GM06990 (cell line): ENCODE results near the gene MGME1.
A peak's percentile ranks its signal among the peaks of the same experiment; 100 is the strongest.

Experiments
- DNase-seq: peaks from one replicate; pipeline ENCODE4 v3.0.0-alpha.2; 2011; ENCODE audit not compliant: insufficient read length; ENCODE audit errors: extremely low read depth
- H3K27me3 ChIP-seq: replicated peaks from 2 replicates; pipeline ENCODE4 v1.6.0; 2011; ENCODE audit warnings: low read length; ENCODE audit not compliant: control insufficient read depth, insufficient read depth
- H3K36me3 ChIP-seq: 2 replicates; pipeline ENCODE4 v1.5.1; 2011; ENCODE audit warnings: low read length; ENCODE audit not compliant: control insufficient read depth, insufficient read depth
- H3K4me3 ChIP-seq: replicated peaks from 2 replicates; pipeline ENCODE4 v1.5.1; 2011; ENCODE audit warnings: low read depth, mild to moderate bottlenecking, control low read depth, low read length
- TF ChIP-seq, protein P1 (sequence below): IDR thresholded peaks from 2 replicates; pipeline ENCODE4 v1.5.1; 2011; ENCODE audit warnings: low read length, control low read depth, mild to moderate bottlenecking, inconsistent platforms; ENCODE audit not compliant: insufficient read depth, poor library complexity, severe bottlenecking

The MGME1 gene

DNA sequence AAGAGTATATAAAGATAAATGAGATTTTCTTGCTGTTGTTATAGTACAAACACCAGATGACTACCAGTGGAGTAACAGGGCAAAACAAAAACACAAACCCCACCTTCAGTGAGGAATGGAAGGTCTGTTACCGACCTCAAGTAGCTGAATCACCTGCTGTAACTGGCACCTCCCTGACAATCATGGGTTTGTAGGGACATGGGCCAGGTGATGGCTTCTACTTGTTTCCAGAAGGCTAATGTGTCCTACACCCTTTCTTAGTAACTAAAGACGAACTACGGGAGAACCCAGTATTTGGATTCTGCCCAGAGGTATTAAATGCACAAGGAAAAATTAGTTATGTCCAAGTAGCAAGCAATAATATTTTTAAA, 27.0 kb upstream of the MGME1 start:
- H3K4me3 ChIP-seq, result no peak overlapping the region
- no peak for DNase-seq
- TF ChIP-seq, protein P1, sequence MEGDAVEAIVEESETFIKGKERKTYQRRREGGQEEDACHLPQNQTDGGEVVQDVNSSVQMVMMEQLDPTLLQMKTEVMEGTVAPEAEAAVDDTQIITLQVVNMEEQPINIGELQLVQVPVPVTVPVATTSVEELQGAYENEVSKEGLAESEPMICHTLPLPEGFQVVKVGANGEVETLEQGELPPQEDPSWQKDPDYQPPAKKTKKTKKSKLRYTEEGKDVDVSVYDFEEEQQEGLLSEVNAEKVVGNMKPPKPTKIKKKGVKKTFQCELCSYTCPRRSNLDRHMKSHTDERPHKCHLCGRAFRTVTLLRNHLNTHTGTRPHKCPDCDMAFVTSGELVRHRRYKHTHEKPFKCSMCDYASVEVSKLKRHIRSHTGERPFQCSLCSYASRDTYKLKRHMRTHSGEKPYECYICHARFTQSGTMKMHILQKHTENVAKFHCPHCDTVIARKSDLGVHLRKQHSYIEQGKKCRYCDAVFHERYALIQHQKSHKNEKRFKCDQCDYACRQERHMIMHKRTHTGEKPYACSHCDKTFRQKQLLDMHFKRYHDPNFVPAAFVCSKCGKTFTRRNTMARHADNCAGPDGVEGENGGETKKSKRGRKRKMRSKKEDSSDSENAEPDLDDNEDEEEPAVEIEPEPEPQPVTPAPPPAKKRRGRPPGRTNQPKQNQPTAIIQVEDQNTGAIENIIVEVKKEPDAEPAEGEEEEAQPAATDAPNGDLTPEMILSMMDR, result no peak
- peaks cover 22% of the 10 kb centered on the region for H3K36me3 ChIP-seq
- no peaks in the 10 kb centered on the region for H3K27me3 ChIP-seq

DNA sequence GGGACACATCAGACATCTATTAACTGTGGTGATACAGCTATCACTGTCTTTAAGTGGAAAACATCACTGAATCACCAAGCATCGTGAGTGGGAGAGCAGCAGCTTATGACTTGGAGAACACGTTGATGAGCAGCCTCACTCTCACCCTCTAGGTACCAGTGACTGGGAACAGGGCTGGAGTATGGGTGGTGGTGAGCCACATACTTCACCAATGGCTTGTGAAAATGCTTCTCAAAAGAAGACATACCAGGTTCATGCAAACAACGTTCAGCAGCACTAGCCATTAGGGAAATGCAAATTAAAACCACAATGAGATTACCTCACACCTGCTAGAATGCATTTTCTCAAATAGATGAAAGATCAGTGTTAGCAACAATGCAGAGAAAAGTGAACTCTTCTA, 25.5 kb upstream of the MGME1 start:
- H3K27me3 ChIP-seq, result no peaks in the 10 kb centered on the region
- H3K36me3 ChIP-seq, result peaks cover 24% of the 10 kb centered on the region
- no peak overlapping the region for H3K4me3 ChIP-seq
- TF ChIP-seq, protein P1, result no peak
- DNase-seq, result peak; percentile 40

DNA sequence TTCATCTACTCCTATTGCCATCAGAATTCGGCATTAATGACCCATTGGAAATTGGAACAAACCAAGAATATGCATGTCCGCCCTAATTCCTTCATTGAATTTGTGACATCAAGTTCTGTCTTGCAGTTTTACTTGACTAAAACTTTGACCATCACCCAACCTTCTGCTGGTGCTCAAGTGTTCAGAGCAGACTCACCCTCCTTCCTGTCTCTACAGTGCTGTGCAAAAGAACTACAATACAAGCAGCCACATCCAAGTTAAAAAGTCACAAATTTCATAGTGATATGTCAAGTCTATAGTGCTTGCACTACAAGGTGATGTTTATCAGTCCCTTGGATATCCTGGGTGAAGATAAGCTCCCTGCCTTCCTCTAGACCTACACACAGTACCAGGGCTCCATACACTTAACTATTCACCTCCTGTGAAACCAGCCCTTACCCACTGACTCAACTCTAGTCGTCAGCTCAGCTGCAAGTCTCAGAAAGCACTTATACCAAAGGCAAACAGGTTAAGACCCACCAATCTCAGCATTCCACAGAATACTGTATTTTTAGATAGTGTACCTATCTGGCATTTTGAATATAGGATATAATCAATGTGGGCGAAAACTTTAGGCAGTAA, 23.9 kb upstream of the MGME1 start:
- Histone ChIP-seq H3K27me3 (no peaks in the 10 kb centered on the region), H3K36me3 (peaks cover 31% of the 10 kb centered on the region), H3K4me3 (no peak overlapping the region)
- TF ChIP-seq, protein P1, result no peak
- no peak for DNase-seq

DNA sequence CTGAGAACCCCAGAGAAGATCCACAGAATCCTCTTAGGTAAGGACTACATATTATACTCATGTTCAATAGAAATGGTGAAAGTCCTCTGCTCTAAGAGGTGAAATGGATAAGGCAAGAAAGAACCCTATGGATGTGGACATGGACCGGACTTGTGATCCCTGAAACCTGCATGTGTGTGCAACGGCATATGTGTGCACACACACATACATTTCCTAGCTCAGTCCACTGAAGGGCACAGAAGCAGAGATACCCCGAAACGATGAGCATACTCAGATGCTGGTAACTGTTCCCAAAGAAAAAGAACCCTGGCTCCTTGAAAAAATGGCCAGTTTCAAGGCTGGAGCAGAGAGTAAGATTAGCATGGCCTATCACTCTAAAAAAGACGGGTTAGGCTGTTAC, 22.8 kb upstream of the MGME1 start:
- Histone ChIP-seq H3K27me3 (no peaks in the 10 kb centered on the region), H3K36me3 (peaks cover 32% of the 10 kb centered on the region), H3K4me3 (no peak overlapping the region)
- no peak for DNase-seq
- TF ChIP-seq, protein P1, result no peak

DNA sequence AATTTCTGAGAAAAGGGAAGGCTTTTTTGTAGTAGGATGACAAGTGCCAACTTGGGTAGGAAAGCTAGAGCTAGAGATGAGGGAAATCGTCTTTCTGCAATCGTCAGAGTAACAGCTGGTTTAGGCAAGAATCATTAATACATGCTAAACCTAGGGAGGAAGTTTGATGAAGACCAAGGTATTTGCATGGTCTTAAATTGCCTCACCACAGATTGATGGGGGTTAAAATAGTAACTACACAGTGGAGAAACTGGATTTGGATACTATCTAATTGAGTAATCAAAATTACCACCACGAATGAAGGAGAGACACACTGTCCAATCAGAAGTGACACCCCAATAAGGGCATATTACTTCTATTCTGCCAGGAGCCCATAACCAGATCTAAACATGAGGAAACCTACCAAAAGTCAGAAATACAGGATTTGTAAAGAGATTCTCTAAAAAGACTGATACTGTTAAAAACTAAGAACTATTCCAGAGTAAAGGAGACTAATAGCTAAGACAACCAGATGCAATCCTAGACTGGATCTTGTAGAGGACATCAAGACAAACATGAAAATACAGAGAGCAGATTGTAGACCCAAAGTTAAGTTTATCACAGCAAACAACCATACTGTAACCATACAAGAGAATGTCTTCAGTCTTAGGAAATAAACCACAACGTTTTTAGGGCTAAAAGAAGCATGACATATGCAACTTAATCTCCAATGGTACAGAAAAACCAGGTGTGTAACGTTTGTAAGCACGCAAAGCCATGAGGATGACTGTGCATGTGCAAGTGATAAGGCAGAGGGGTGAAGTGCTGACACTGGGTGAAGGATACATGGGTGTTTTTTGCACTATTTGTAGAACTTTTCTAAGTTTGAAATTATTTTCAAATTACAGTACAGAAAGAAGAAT, 22.0 kb upstream of the MGME1 start:
- no peak for DNase-seq
- H3K27me3 ChIP-seq, result no peaks in the 10 kb centered on the region
- no peak overlapping the region for H3K4me3 ChIP-seq
- TF ChIP-seq, protein P1, result no peak
- peaks cover 28% of the 10 kb centered on the region for H3K36me3 ChIP-seq
